ENCODE data around the gene DSC3.

Gene DSC3

GRCh38 chr18:30971338-30971956, 71.1 kb downstream of the DSC3 start:
- H3K36me3 Mint-ChIP-seq (ENCODE audit: low read depth) = no peaks in the 10 kb centered on the region
- H3K27me3 Mint-ChIP-seq (ENCODE audit: low read depth) = no peaks in the 10 kb centered on the region
- H3K9me3 Mint-ChIP-seq = no peaks in the 10 kb centered on the region
- TF ChIP-seq, protein P1, sequence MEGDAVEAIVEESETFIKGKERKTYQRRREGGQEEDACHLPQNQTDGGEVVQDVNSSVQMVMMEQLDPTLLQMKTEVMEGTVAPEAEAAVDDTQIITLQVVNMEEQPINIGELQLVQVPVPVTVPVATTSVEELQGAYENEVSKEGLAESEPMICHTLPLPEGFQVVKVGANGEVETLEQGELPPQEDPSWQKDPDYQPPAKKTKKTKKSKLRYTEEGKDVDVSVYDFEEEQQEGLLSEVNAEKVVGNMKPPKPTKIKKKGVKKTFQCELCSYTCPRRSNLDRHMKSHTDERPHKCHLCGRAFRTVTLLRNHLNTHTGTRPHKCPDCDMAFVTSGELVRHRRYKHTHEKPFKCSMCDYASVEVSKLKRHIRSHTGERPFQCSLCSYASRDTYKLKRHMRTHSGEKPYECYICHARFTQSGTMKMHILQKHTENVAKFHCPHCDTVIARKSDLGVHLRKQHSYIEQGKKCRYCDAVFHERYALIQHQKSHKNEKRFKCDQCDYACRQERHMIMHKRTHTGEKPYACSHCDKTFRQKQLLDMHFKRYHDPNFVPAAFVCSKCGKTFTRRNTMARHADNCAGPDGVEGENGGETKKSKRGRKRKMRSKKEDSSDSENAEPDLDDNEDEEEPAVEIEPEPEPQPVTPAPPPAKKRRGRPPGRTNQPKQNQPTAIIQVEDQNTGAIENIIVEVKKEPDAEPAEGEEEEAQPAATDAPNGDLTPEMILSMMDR (IDR thresholded peaks at IDR 0.05; ENCODE audit: unreplicated experiment in 3 of 3) = peak; percentile 59 to 82 (median 65)
- no peak overlapping the region for H3K4me3 Mint-ChIP-seq
- peaks cover 6% of the 10 kb centered on the region for H3K4me1 Mint-ChIP-seq
- no peak overlapping the region for H3K27ac Mint-ChIP-seq

GRCh38 chr18:30970196-30970816, 72.2 kb downstream of the DSC3 start:
- Mint-ChIP-seq H3K4me1 (peaks cover 6% of the 10 kb centered on the region), H3K4me3 (no peak overlapping the region), H3K27me3 (ENCODE audit: low read depth) (no peaks in the 10 kb centered on the region), H3K36me3 (ENCODE audit: low read depth) (no peaks in the 10 kb centered on the region), H3K9me3 (no peaks in the 10 kb centered on the region), H3K27ac (no peak overlapping the region)
- TF ChIP-seq, protein P1 (IDR thresholded peaks at IDR 0.05; ENCODE audit: unreplicated experiment in 3 of 3) = peak; percentile 46 to 50 (median 47)

- peaks cover 6% of the 10 kb centered on the region for H3K4me1 Mint-ChIP-seq
- TF ChIP-seq, protein P1 (IDR thresholded peaks at IDR 0.05; ENCODE audit: unreplicated experiment in 3 of 3) = no peak
- no peaks in the 10 kb centered on the region for H3K27me3 Mint-ChIP-seq (ENCODE audit: low read depth)
- no peak overlapping the region for H3K4me3 Mint-ChIP-seq
- no peak overlapping the region for H3K27ac Mint-ChIP-seq
- no peaks in the 10 kb centered on the region for H3K9me3 Mint-ChIP-seq
- H3K36me3 Mint-ChIP-seq (ENCODE audit: low read depth) = no peaks in the 10 kb centered on the region
Measured at GRCh38 chr18:30969670-30970170, 72.8 kb downstream of the DSC3 start.

- H3K27me3 Mint-ChIP-seq (ENCODE audit: low read depth) = no peaks in the 10 kb centered on the region
- no peak overlapping the region for H3K4me3 Mint-ChIP-seq
- TF ChIP-seq, protein P1 (IDR thresholded peaks at IDR 0.05; ENCODE audit: unreplicated experiment in 3 of 3) = no peak
- no peaks in the 10 kb centered on the region for H3K9me3 Mint-ChIP-seq
- H3K27ac Mint-ChIP-seq = no peak overlapping the region
- H3K36me3 Mint-ChIP-seq (ENCODE audit: low read depth) = no peaks in the 10 kb centered on the region
- peaks cover 6% of the 10 kb centered on the region for H3K4me1 Mint-ChIP-seq
Measured at GRCh38 chr18:30967701-30968100, 74.8 kb downstream of the DSC3 start.

GRCh38 chr18:30965237-30965636, 77.3 kb downstream of the DSC3 start:
- TF ChIP-seq, protein P1 (IDR thresholded peaks at IDR 0.05; ENCODE audit: unreplicated experiment in 3 of 3) = no peak
- Mint-ChIP-seq H3K9me3 (no peaks in the 10 kb centered on the region), H3K4me3 (no peak overlapping the region), H3K27ac (no peak overlapping the region), H3K4me1 (no peaks in the 10 kb centered on the region), H3K36me3 (ENCODE audit: low read depth) (no peaks in the 10 kb centered on the region), H3K27me3 (ENCODE audit: low read depth) (no peaks in the 10 kb centered on the region)

GRCh38 chr18:30960661-30961060, 81.9 kb downstream of the DSC3 start:
- H3K4me1 Mint-ChIP-seq = no peaks in the 10 kb centered on the region
- H3K27ac Mint-ChIP-seq = no peak overlapping the region
- H3K4me3 Mint-ChIP-seq = no peak overlapping the region

More at GRCh38 chr18:30960661-30961060, 81.9 kb downstream of the DSC3 start:
- H3K9me3 Mint-ChIP-seq = no peaks in the 10 kb centered on the region
- no peaks in the 10 kb centered on the region for H3K36me3 Mint-ChIP-seq (ENCODE audit: low read depth)
- no peaks in the 10 kb centered on the region for H3K27me3 Mint-ChIP-seq (ENCODE audit: low read depth)
- TF ChIP-seq, protein P1 (IDR thresholded peaks at IDR 0.05; ENCODE audit: unreplicated experiment in 3 of 3) = no peak

Measured in nephron (organoid).